GM23248 (cell line): ENCODE measurements around the gene PPP2R5C.

Experiments used
- EZH2 ChIP-seq: fragments of 200-600 bp; sonication (generic); IDR thresholded peaks from 2 replicates; pipeline ENCODE4 v1.6.1; 2018; ENCODE audit warnings: antibody characterized with exemption, mild to moderate bottlenecking; ENCODE audit not compliant: insufficient read depth, poor library complexity, severe bottlenecking
- EZH2phosphoT487 ChIP-seq: fragments of 200-600 bp; sonication (generic); IDR thresholded peaks from 2 replicates; pipeline ENCODE4 v1.6.1; 2018; ENCODE audit warnings: antibody characterized with exemption, moderate library complexity, mild to moderate bottlenecking, low read depth; ENCODE audit not compliant: insufficient read depth

GRCh38 chr14:101934601-101935150 is 173.2 kb downstream of the PPP2R5C start:
- TF ChIP-seq EZH2: no peak
- TF ChIP-seq EZH2phosphoT487: no peak
